GM18861 (cell line): Measurements from ENCODE around the gene ZNF445.
"Not testable (repeated sequence)": the region's sequence is repeated elsewhere in the genome, so short reads cannot be mapped to it uniquely, and the experiment has no call there.

ENCODE experiments used
- ATAC-seq: cut with Tn5 transposase; IDR thresholded peaks from one replicate; pipeline ENCODE4 v1.9.1; 2021; ENCODE audit not compliant: unreplicated experiment

The ZNF445 gene

DNA sequence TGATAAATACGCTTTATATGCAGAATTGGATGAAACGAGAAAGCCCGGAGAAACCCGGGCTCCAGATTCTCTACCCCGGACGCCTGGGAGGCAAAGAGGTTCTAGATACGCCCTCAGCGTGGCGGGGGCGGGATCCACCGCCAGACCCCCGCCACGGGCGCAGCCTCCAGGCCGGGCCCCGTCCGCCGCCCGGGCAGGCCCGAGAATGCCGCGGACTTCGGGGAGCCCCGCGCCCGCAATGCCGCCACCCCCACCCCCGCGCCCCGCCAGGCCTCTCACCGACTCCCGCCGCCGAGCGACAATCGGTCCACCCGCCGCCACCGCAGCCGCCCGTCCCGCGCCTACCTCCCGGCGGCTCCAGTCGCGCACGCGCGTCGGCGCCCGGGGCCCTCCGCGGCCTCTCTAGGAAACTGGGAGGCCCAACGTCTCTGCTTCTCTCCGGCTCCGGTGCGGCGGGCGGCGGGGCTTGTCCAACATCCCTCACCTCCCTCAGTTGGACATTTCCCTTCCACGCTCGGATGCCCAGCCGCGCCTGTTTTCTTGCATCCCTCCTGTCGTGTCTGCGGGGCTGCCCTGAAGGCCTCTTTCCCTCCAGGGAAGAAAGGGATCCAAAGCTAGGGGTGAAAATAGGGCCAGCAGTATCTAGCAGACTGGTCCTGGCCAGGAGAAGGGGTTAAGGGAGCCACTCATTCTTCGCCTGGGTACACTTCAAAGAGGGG lies at the start of gene ZNF445:
Gene ZNF445, minus strand, starts transcription at position 359 of the 719 bp plus-strand sequence. CDS start 22,121 bp downstream, outside the sequence.
- peak; percentile 69 for ATAC-seq

DNA sequence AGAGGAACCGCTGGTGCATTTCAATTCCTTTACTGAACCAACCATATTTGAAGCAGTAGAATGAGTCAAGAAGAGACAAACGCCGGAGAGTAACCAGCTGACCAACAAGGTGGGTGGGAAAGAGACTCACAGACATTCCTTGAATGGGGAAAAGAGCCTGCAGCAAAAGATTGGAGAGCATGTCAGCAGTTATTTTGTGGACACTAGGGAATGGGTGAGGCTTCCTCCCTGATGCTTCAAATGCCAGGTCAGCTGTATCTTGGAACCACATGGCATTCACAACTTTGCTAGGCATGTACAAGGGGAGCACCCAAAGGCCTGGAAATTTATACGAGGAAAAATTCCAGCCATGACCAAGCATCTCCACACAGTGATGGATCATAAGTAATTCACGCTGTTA lies 47.6 kb upstream of the ZNF445 start:
- ATAC-seq, result no peak

DNA sequence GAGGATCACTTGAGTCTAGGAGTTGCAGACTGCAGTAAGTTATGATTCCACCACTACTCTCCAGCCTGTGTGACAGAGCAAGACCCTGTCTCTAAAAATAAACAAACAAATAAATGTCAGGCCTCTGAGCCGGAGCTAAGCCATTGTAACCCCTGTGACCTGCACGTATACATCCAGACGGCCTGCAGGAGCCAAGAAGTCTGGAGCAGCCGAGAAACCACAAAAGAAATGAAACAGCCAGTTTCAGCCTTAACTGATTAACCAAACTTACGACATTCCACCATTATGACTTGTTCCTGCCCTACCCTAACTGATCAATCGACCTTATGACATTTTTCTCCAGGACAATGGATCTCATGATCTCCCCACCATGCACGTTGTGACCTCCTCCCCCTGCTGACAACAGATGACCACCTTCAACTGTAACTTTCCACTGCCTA lies 45.0 kb upstream of the ZNF445 start:
- ATAC-seq, result no peak

DNA sequence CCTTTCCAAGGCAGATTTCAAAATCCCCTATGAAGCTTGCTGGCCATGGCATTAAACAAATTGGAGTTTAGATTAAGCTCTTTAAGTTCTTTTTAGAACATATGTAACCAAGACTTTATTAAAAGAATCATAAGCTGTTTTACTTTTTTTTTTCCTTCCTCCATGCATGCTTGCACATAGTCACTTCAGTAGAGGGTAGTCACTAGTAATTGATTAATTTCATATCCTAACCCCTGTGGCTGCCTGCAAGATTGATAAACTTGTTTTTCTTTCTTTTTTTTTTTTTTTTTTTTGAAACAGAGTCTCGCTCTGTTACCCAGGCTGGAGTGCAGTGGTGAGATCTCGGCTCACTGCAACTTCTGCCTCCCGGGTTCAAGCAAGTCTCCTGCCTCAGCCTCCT lies 44.3 kb upstream of the ZNF445 start:
- no peak for ATAC-seq

DNA sequence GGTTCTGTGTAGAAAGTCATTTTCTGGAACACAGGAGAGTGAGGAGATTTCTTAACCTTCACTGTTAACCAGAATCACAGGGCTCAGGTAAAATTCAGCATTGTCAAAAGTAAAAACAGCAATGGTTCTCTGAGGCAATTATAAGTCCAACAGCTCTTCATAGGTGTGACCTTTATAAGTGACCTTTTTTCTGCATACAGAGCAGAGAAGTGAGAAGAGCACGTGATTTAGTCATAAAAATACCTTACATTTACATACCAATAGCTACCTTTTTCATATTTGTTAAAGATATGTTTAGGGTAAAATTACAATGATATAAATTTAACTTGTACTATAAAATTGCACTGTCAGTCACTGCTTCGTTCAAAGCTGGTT lies 41.3 kb upstream of the ZNF445 start:
- no peak for ATAC-seq

DNA sequence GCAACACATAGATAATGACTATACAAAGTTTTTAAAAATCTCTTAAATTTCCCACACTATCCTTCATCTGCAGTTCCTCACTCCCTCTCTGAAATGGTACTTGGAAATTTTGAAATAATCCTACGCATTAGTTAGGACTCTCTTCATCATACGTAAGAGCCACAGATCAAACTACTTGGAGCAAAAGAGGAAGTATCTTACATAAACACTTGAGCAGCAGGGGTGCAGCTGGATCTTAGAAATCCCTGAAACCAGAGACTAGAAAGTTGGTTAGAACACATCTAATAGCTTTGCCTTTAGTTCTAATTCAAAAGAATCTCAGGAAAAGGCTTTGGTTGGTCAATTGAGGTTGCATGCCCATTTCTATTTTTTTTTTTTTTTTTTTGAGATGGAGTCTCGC lies 38.8 kb upstream of the ZNF445 start:
- no peak for ATAC-seq

DNA sequence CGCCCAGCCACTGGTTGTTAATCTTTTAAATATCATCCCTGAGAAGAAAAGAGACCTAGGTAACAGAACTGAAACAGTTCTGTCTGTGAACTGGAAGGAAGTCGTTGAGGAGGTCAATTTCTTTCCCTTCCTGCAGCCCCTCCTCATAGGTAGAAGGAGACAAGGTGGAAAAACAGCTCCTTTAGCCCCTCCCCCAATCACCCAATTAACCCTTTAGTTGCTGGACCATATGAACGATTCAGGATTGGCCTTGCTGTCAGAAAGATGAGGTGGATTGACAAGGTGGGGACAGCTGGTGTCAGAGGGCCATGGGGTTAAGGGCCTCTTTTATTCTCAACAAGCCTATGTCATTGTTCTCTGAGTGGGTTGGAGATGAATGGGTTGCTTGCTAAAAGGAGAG lies 36.0 kb upstream of the ZNF445 start:
- ATAC-seq, result no peak

DNA sequence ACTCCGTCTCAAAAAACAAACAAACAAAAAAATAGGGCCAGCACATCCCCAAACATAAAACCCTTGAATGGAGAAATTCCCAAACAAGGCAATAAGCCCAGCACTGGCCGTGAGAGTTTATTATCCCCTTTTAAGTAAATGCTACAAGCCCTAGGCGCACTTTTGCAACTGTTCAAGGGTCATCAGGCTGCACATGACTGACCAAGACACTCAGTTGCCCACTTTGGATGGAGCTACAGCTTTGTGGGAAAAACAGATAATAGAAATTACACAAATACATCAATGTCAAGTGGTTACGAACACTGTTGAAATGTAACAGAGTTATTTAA lies 33.7 kb upstream of the ZNF445 start:
- ATAC-seq, result no peak

DNA sequence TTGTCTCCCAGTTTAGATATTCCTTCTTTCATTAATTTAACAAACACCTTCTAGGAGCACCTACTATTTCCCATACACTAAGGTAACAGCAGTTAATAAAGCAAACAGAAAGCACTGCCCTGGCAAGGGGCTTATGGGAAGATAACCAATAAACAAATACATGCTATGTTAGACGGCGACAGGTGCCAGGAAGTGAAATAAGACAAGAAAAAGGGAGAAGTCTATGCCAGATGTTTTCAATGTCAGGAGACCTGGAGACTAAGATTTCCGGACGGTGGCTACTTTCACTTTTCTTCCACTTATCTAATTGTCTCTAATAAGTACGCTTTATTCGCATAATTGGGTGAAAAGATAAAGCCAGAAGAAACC lies 32.5 kb upstream of the ZNF445 start:
- peak; percentile 36 for ATAC-seq

DNA sequence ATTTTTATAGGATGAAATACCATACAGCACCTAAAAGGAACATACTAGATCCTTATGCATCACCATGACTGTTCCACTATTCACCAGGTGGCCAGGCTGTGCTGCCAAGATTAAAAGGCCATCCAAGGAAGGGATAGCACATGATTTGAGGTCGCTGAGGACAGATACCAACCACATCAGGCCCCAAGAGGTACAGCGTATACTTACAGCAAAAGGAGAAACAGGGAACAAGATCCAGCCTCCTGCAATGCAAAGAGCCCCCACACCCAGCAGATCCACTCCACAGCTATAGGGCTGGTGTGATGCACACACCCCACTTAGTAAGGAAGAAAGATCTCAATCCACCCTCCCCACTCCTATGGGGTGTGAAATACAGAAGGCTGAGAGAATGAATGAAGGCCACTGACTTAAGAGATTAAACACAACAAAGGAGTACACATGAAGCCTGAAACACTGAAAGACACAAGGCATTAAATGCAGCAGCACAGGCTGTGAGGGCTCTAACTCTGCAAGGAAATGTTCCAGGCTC lies 32.0 kb upstream of the ZNF445 start:
- no peak for ATAC-seq

DNA sequence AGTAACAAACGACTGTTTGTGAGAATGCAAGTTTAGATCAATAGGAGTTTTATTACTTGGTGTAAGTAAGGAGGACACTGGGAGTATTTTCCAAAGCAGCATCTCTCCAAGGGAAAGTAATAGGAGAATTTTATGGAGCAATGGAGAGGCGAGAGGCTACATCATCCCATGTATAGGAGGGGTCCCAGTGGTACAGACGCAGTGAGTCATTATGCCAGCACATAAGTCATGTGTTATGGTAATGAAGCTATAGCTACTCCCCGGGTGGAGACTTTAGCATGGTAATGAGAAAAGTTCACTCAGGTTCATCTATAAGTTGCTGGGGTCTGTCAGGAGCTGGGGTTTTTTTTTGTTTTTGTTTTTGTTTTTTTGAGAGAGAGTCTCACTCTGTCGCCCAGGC lies 29.5 kb upstream of the ZNF445 start:
- ATAC-seq, result no peak

DNA sequence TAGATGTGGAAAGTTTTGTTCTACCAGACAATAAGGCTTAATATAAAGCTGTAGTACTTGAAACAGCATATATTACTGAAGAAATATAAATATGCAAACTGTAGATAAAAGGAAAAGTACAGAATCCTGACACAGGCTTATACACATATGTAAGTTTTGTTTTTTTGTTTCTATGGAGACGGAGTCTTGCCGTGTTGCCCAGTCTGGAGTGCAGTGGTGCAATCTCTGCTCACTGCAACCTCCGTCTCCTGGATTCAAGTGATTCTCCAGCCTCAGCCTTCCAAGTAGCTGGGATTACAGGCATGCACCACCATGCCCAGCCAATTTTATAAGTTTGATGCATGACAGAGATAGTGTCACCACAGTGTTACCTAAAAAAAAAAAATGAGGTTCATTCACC lies 29.1 kb upstream of the ZNF445 start:
- ATAC-seq, result no peak

DNA sequence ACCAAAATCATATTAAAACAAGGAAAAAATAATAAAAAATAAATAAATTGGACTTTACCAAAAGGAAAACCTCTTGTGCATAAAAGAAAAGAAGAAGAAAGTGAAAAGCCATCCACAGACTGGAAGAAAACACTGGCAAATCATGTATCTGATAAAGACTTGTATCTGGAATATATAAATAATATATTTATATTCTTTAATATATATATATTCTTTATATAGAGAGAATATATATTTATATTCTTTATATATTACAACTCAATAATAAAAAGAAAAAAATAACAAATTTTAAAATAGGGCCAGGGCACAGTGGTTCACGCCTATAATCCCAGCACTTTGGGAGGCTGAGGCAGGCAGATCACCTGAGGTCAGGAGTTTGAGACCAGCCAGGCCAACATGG lies 27.1 kb upstream of the ZNF445 start:
- no peak for ATAC-seq

DNA sequence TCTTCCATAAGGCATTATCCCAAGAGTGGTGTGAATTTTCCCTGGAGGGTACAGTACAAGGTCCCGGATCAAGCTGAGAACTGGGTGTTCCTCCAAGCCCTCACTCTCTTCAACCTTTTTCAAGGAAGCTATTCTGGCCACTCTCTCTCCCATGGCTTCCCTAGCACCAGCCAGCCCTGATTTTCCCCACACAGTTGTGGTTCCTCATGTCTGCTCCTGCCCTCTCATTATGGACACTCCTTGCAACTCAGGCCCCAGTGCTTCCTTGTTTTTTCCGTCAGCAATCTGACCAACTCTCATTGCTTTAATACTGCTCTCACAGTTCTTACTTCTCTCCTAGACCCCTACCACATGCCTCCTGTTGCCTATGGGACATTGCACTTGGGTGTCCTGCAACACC lies 25.7 kb upstream of the ZNF445 start:
- ATAC-seq, result not testable (repeated sequence)

DNA sequence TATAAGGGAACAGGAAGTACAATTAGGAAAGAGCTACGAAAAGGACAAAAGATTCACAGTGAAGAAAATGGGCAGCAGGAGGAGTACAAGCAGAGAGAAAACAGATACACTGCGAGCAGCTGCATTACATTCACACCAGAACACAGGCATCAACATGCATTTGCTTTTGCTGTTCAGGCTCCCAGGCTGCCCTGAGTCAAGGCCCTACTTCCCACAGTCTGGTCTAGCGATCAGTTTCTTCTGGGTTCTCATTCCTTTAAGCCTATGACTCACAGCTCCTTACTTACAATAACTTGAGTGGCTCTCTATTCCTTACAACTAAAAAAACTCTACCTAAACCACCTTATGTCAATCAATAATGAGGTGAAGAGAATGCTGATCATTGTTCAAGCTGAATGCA lies 24.5 kb upstream of the ZNF445 start:
- no peak for ATAC-seq

DNA sequence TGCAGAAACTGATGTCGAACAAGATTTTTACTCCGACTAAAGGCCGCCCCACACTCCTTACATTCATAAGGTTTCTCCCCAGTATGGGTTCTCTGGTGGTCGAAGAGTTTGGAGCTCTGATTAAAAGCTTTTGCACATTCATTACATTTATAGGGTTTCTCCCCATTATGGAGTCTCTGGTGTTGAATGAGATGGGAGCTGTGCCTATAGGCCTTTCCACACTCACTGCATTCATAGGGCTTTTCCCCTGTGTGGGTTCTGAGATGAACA lies 22.4 kb upstream of the ZNF445 start:
- ATAC-seq, result not testable (repeated sequence)

DNA sequence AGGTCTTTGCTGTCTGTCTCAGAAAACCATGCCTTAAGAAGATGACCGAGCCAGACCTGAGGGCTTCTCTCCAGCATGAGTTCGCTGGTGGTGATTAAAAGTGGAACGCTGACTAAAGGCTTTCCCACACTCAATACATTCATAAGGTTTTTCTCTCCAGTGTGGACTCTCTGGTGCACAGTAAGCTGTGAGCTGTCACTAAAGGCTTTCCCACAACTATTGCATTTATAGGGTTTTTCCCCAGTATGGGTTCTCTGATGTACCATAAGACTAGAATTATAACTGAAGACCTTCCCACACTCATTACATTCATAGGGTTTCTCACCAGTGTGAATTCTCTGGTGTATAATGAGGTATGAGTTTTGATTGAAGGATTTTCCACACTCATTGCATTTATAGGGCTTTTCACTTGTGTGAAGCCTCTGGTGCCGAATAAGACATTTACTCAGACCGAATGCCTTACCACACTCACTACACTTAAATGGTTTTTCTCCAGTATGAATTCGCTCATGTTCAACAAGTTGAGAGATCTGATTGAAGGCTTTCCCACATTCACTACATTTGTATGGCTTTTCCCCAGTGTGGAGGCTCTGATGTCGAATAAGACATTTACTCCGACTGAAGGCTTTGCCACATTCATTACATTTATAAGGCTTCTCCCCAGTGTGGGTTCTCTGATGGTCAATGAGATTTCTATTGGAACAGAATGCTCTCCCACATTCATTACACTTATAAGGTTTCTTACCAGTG lies 21.9 kb upstream of the ZNF445 start:
- ATAC-seq, result no peak

DNA sequence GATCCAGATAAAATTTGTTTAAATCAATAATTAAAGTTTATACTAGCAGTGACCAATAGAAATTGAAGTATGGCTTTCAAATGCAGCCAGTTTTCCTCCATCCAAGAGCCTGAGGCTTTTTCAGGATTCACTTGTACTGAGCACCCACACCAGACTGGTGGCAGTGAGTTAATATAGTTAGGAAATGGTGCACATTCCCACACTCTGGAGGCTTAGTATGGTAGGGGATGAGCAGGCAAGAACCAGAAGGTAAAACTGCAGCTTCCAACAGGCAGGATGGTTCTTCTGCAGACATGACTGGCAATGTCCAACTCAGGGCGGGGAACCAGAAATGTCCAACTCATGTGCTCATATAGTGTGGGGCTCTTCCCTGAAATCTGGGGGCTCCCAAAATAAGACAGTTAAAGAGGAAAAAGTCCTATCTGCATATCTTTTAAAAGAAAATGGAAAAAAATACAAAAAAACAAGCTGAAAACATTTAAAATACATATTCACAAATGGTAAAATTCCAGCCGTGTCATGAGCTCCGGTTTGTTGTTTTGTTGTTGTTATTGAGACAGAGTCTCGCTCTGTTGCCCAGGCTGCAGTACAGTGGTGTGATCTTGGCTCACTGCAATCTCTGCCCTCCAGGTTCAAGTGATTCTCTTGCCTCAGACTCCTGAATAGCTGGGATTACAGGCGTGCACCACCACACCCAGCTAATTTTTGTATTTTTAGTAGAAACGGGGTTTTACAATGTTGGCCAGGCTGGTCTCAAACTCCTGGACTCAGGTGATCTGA lies 18.4 kb upstream of the ZNF445 start:
- no peak for ATAC-seq

DNA sequence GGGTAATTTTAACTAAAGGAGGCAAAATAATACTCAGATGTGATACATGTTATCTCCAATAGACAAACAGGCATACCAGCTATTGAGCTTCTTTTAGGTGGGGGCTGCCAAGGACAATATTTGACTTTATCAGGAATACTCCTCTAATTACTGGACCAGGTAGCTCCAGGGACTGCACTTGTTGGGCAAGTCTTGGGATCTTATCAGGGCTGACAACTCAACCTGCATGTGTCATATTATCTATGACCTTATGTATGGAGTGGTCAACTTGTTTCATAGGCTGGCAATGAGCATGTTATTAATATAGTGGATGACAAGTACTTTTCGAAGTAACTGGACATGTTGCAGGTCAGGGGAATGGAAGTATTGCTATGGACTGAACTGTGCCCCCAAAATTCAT lies 15.0 kb upstream of the ZNF445 start:
- no peak for ATAC-seq

DNA sequence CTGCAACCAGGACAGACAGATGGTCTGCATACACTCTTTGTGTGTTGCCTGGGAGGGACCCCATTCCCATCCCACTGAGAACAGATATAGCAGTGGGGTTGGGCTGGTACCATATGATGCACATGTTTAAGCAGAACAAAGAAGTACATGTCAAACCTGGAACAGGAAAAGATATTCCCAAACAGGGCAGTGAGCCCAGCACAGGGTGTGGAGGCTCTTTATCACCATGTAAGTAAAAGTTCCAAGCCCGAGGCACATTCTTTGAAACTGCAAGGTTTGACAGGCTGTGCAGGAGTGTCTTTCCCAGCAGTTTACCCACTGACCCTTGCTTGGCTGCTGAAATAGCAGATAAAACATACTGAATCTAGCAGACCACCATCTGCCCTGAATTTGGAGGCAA lies 5.3 kb upstream of the ZNF445 start:
- ATAC-seq, result no peak

DNA sequence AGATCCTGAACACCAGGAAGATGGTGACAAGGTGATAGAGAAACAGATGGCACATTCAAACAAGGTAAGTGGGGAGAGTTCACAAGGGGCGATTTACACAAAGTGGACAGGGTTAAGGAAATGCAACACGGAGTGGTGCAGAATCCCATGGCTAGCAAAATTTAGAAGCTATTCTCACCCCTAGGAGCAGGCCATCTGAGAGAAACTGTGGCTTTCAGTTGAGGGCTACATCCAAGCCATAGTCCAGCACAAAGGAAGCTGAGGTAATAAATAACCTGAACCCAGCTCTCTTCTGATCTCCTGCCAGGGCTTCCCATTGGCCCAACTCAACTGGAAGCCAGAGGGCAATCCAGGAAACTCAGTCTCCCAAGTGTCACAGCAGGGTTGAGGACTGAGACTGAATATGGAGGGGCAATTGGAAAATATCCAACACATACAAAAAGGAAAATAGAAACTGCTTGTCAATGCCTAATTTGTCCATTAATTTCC lies 1.2 kb upstream of the ZNF445 start:
- ATAC-seq, result no peak

DNA sequence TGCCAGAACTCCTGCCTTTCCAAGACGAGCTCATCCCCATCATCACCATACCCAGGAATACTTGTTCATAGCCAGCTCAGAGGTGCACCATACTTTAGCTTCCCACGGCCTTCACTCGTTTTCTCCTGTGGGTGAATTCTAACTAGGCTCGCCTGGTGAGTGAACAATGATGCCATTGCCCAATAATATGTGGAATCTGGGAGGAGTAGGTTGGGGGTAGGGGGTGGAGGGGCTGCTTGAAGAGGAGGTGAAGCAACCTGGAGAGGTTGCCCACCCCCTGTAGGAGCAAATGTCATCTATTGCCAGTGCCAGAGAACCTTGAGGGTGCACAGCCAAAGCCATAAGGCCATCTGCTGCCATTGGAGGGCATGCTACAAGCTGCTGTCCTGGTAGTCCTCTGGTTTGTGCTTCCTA lies 592 bp upstream of the ZNF445 start:
- no peak for ATAC-seq
